HG03196 (cell line): ENCODE data around the gene ZDHHC5.

Experiments used
- ATAC-seq: cut with Tn5 transposase; IDR thresholded peaks from one replicate; pipeline ENCODE4 v1.9.1; 2021; ENCODE audit not compliant: unreplicated experiment

ZDHHC5 gene

GRCh38 chr11:57667736-57668433 lies at the start of gene ZDHHC5:
Gene ZDHHC5 (plus strand): TSS chr11:57668114. CDS start chr11:57673091, 4,977 bp downstream.
- ATAC-seq: peak; percentile 87

- no peak for ATAC-seq
These were observed 49.5 kb upstream of the ZDHHC5 start for GRCh38 chr11:57618438-57618837.

GRCh38 chr11:57619331-57619730 lies 48.6 kb upstream of the ZDHHC5 start:
- no peak for ATAC-seq

GRCh38 chr11:57620467-57620866 lies 47.4 kb upstream of the ZDHHC5 start:
- no peak for ATAC-seq

- ATAC-seq: no peak
These were observed 45.7 kb upstream of the ZDHHC5 start for GRCh38 chr11:57622263-57622662.

- ATAC-seq: no peak
These were observed 43.0 kb upstream of the ZDHHC5 start for GRCh38 chr11:57624864-57625263.

GRCh38 chr11:57626895-57627294 lies 41.0 kb upstream of the ZDHHC5 start:
- no peak for ATAC-seq

- ATAC-seq: no peak
These were observed 37.7 kb upstream of the ZDHHC5 start for GRCh38 chr11:57630171-57630570.

- ATAC-seq: no peak
These were observed 35.8 kb upstream of the ZDHHC5 start for GRCh38 chr11:57632116-57632515.

- ATAC-seq: no peak
These were observed 34.4 kb upstream of the ZDHHC5 start for GRCh38 chr11:57633394-57634070.

- ATAC-seq: no peak
These were observed 33.6 kb upstream of the ZDHHC5 start for GRCh38 chr11:57634311-57634710.

- no peak for ATAC-seq
These were observed 32.7 kb upstream of the ZDHHC5 start for GRCh38 chr11:57635246-57635645.

- no peak for ATAC-seq
These were observed 30.3 kb upstream of the ZDHHC5 start for GRCh38 chr11:57637626-57638004.

GRCh38 chr11:57638005-57638781 lies 29.7 kb upstream of the ZDHHC5 start:
- ATAC-seq: no peak

GRCh38 chr11:57638811-57639320 lies 29.0 kb upstream of the ZDHHC5 start:
- ATAC-seq: no peak

GRCh38 chr11:57639321-57640067 lies 28.4 kb upstream of the ZDHHC5 start:
- ATAC-seq: no peak

- no peak for ATAC-seq
These were observed 27.7 kb upstream of the ZDHHC5 start for GRCh38 chr11:57640068-57640800.

- ATAC-seq: no peak
These were observed 26.7 kb upstream of the ZDHHC5 start for GRCh38 chr11:57641011-57641807.

- ATAC-seq: no peak
These were observed 24.1 kb upstream of the ZDHHC5 start for GRCh38 chr11:57643802-57644201.
